PC-3 (cell line): ENCODE data around the gene PLA2G2C.

ENCODE experiments used
- EZH2 ChIP-seq: fragments of 300-600 bp; sonication (generic); IDR thresholded peaks from one replicate; pipeline ENCODE4 v1.6.1; 2017; ENCODE audit warnings: antibody characterized with exemption, mild to moderate bottlenecking, low read length; ENCODE audit not compliant: unreplicated experiment
- TF ChIP-seq, protein P1 (sequence below): fragments of 300-600 bp; sonication (generic); conservative IDR thresholded peaks from 2 replicates; pipeline ENCODE4 v1.5.1; 2017; ENCODE audit warnings: antibody characterized with exemption, low read depth, mild to moderate bottlenecking, low read length

- TF ChIP-seq, protein P1, sequence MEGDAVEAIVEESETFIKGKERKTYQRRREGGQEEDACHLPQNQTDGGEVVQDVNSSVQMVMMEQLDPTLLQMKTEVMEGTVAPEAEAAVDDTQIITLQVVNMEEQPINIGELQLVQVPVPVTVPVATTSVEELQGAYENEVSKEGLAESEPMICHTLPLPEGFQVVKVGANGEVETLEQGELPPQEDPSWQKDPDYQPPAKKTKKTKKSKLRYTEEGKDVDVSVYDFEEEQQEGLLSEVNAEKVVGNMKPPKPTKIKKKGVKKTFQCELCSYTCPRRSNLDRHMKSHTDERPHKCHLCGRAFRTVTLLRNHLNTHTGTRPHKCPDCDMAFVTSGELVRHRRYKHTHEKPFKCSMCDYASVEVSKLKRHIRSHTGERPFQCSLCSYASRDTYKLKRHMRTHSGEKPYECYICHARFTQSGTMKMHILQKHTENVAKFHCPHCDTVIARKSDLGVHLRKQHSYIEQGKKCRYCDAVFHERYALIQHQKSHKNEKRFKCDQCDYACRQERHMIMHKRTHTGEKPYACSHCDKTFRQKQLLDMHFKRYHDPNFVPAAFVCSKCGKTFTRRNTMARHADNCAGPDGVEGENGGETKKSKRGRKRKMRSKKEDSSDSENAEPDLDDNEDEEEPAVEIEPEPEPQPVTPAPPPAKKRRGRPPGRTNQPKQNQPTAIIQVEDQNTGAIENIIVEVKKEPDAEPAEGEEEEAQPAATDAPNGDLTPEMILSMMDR, result no peak
- no peak for TF ChIP-seq EZH2
These were observed 38.2 kb upstream of the PLA2G2C start for GRCh38 chr1:20224546-20224945.
